Gastrocnemius medialis (tissue), 4 donors: ENCODE data around the gene CD274. TPM values are rescaled to one million over a fixed set of nuclear protein-coding genes. Genes with fewer than 3 reads are reported as not detected.
"Not testable (repeated sequence)": the region's sequence is repeated elsewhere in the genome, so short reads cannot be mapped to it uniquely, and the experiment has no call there.

Experiments used
- ATAC-seq, 2 donors: fragments of 150-250 bp; one replicate each; pipeline ENCODE4 v1.9.1; 2016
- DNase-seq, 2 donors: peaks; one replicate each; pipeline ENCODE4 v3.0.0-alpha.2; 2019
- H3K27ac ChIP-seq, 4 donors: fragments of 200-600 bp; sonication (generic); 1 replicate in 1 of 4; 2 replicates in 3 of 4; pipeline ENCODE4 v1.5.1; 2016 to 2018; ENCODE audit warnings: mild to moderate bottlenecking in 2 of 4, moderate library complexity in 1 of 4
- H3K27me3 ChIP-seq, 3 donors: fragments of 200-600 bp; sonication (generic) in 2 of 3; 1 replicate in 1 of 3; 2 replicates in 2 of 3; pipeline versions ENCODE4 v1.5.1 to v1.6.0; 2016 to 2019; ENCODE audit warnings: mild to moderate bottlenecking in 1 of 3, moderate library complexity in 1 of 3
- H3K36me3 ChIP-seq, 2 donors: fragments of 200-600 bp; sonication (generic) in 1 of 2; one replicate each; pipeline ENCODE4 v1.5.1; 2017 to 2018
- H3K4me1 ChIP-seq, 2 donors: fragments of 200-600 bp; sonication (generic) in 1 of 2; one replicate each; pipeline ENCODE4 v1.5.1; 2016 to 2017; ENCODE audit warnings: mild to moderate bottlenecking in 2 of 2
- H3K4me3 ChIP-seq, 4 donors: fragments of 200-600 bp; sonication (generic) in 3 of 4; 1 replicate in 1 of 4; 2 replicates in 3 of 4; pipeline ENCODE4 v1.5.1; 2016 to 2019; ENCODE audit warnings: mild to moderate bottlenecking in 2 of 4
- H3K9me3 ChIP-seq, 3 donors: fragments of 200-600 bp; sonication (generic) in 2 of 3; 1 replicate in 1 of 3; 2 replicates in 2 of 3; pipeline ENCODE4 v1.5.1; 2016 to 2019
- POLR2A ChIP-seq, 2 donors: fragments of 450-650 bp; IDR thresholded peaks; one replicate each; pipeline ENCODE4 v1.6.1; 2017; ENCODE audit warnings: antibody characterized with exemption in 2 of 2, mild to moderate bottlenecking in 2 of 2, moderate library complexity in 2 of 2
- in situ Hi-C, 4 donors: fragments of 200-750 bp; cut with MboI; loops; one replicate each; pipeline versions ENCODE4 v1.15.0 to v1.8.0; 2017; ENCODE audit warnings: low sequenced_read_pairs in 4 of 4
- intact Hi-C: fragments of 100-400 bp; cut with DNase I; formaldehyde crosslinking; loops from one replicate; pipeline ENCODE4 v1.15.1; 2023; ENCODE audit warnings: low total_unique reads
- total RNA-seq, 4 donors: library from RNA; depleted of rRNA; stranded (reverse); fragments of >200 nt; gene quantifications; one replicate each; pipeline versions ENCODE4 v1.1.0 to v1.2.3, GENCODE V29; 2016
- TF ChIP-seq, protein P1 (sequence below), 5 experiments: fragments of 450-650 bp in 3 of 5; fragments of 200-600 bp in 2 of 5; sonication (generic) in 2 of 5; IDR thresholded peaks in 4 of 5; conservative IDR thresholded peaks in 1 of 5; 1 replicate in 4 of 5; 2 replicates in 1 of 5; pipeline ENCODE4 v1.5.1; 2016 to 2019; ENCODE audit warnings: antibody characterized with exemption in 5 of 5, mild to moderate bottlenecking in 3 of 5, moderate library complexity in 3 of 5

CD274 gene
- total RNA-seq, 4 donors from 2014 or later, result 0.61 to 7.2 (median 1.6) TPM

DNA sequence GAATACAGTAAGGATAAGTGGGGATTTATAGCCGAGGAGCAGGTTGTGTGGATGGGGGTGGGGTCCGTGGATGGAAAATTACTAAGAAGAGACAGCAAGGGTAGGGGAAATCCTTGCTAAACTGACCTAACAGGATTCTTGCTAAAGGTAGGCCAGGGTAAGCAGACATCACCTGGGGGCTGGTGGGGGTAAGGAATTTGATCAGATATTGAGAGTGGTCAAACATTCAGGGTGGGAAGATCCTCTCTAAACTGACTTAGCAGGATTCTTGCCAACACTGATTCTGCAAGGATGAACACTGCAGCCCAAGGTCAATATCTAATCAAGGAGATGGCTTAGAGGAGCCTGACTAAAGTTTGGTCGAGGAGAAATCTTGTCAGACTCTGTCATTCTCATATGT lies 9.9 kb upstream of the CD274 start:
- in situ Hi-C loops, result loop anchor here (25.0 kb wide), 4 partner anchors 428 to 753 kb away; partner anchors contain the start of genes CDC37L1 (in 1 of the 4) and RCL1 (in 1 of the 4)
- Histone ChIP-seq H3K9me3 (no peaks in the 10 kb centered on the region), H3K27ac (no peak overlapping the region), H3K27me3 (no peaks in the 10 kb centered on the region), H3K4me1 (peaks cover 14 to 17% of the 10 kb centered on the region in 2 donors), H3K4me3 (no peak overlapping the region), H3K36me3 (peaks cover 0 to 8% of the 10 kb centered on the region in 2 donors)
- no peak for DNase-seq
- ATAC-seq, result no peak
- intact Hi-C loops, result loop anchor here (10.0 kb wide), 2 partner anchors 696 to 776 kb away; partner anchors contain the start of genes AK3, PLPP6 and SPATA6L
- TF ChIP-seq, protein P1, sequence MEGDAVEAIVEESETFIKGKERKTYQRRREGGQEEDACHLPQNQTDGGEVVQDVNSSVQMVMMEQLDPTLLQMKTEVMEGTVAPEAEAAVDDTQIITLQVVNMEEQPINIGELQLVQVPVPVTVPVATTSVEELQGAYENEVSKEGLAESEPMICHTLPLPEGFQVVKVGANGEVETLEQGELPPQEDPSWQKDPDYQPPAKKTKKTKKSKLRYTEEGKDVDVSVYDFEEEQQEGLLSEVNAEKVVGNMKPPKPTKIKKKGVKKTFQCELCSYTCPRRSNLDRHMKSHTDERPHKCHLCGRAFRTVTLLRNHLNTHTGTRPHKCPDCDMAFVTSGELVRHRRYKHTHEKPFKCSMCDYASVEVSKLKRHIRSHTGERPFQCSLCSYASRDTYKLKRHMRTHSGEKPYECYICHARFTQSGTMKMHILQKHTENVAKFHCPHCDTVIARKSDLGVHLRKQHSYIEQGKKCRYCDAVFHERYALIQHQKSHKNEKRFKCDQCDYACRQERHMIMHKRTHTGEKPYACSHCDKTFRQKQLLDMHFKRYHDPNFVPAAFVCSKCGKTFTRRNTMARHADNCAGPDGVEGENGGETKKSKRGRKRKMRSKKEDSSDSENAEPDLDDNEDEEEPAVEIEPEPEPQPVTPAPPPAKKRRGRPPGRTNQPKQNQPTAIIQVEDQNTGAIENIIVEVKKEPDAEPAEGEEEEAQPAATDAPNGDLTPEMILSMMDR (IDR thresholded peaks at IDR 0.05 in 4 of 5, conservative IDR thresholded peaks at IDR 0.05 in 1 of 5), result no peak
- TF ChIP-seq POLR2A (IDR thresholded peaks at IDR 0.05), result no peak

DNA sequence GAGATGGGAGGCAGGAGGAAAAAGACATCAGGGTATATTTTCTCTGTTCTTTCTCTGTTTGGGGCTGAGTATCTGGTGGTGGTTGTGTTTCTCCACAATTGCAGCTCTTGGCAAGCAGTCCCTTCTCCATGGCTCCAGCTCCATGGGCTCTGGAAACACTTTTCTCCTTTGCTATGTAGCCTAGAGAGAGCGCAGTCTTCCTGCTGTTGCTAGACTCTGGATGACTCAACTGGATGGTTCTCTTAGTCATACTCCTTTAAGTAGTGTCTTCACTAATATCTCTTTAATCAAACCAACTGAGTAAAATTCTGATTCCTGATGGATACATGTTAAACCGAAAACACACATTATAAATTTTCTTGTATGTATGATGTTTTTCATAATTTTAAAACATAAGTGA lies 9.3 kb upstream of the CD274 start:
- TF ChIP-seq POLR2A (IDR thresholded peaks at IDR 0.05), result no peak
- TF ChIP-seq, protein P1 (IDR thresholded peaks at IDR 0.05 in 4 of 5, conservative IDR thresholded peaks at IDR 0.05 in 1 of 5), result no peak
- H3K4me3 ChIP-seq, result no peak overlapping the region
- no peaks in the 10 kb centered on the region for H3K9me3 ChIP-seq
- in situ Hi-C loops, result loop anchor here (25.0 kb wide), 4 partner anchors 429 to 754 kb away; partner anchors contain the start of genes CDC37L1 (in 1 of the 4) and RCL1 (in 1 of the 4)
- H3K4me1 ChIP-seq, result peaks cover 14 to 17% of the 10 kb centered on the region in 2 donors
- intact Hi-C loops, result loop anchor here (10.0 kb wide), 2 partner anchors 696 to 776 kb away; partner anchors contain the start of genes AK3, PLPP6 and SPATA6L
- H3K27me3 ChIP-seq, result no peaks in the 10 kb centered on the region
- no peak overlapping the region for H3K27ac ChIP-seq
- ATAC-seq, result no peak
- peaks cover 0 to 2% of the 10 kb centered on the region in 2 donors for H3K36me3 ChIP-seq
- DNase-seq, result no peak

DNA sequence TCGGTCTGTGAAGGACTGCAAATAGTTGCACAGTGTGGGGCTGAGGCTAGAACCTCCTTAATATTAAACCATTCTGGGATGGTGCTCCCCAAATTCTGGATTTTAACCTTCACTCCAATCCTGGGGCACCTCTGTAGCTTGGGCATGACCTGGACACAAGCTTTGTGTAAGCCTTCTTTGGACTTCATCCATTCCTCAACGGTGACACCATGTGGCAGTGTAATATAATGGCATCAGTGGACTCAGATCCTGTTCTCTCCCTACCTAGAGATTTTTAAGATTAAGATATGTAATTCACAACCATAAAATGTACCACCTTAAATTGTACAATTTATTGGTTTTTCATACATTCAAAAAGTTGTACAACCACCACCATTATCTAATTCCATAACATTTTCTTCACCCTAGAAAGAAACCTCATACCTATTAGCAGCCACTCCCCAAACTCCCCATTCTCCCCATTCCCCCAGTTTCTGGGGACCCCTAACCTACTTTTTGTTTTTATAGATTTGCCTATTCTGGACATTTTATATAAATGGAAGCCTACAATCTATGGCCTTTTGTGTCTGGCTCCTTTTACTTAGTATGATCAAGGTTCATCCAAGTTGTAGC lies 7.8 kb upstream of the CD274 start:
- in situ Hi-C loops, result loop anchor here (25.0 kb wide), 4 partner anchors 430 to 755 kb away; partner anchors contain the start of genes CDC37L1 (in 1 of the 4) and RCL1 (in 1 of the 4)
- Histone ChIP-seq H3K9me3 (no peaks in the 10 kb centered on the region), H3K27ac (no peak overlapping the region), H3K4me3 (no peak overlapping the region), H3K27me3 (no peaks in the 10 kb centered on the region), H3K4me1 (peaks cover 7 to 8% of the 10 kb centered on the region in 2 donors), H3K36me3 (no peaks in the 10 kb centered on the region)
- TF ChIP-seq, protein P1 (IDR thresholded peaks at IDR 0.05 in 4 of 5, conservative IDR thresholded peaks at IDR 0.05 in 1 of 5), result peak in 4 of 5 experiments; percentile 25 to 56 (median 47)
- no peak for TF ChIP-seq POLR2A (IDR thresholded peaks at IDR 0.05)
- ATAC-seq (peak; percentile 55 to 60), DNase-seq (peak in 1 of 2 donors; percentile 49)
- intact Hi-C loops, result loop anchor here (10.0 kb wide), 2 partner anchors 698 to 778 kb away; partner anchors contain the start of genes AK3, PLPP6 and SPATA6L

DNA sequence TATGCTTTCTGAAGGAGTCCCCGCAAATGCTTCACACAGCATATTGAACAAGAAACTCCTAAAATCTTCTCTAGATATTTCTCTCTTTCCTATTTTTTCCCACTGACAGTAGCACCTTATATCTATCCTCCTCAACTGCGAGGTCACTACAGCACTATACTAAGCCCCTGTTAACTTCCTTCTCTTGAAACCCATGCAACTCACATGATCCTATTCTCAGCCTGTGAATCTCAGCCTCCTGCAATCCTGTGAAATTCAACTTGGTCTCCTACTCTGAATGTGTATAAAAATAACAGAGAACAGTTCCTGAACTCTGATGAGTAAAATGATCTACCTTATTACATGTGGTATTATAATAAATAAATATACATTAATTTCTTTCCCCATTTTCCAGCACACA lies 6.5 kb upstream of the CD274 start:
- no peak for ATAC-seq
- Histone ChIP-seq H3K9me3 (no peaks in the 10 kb centered on the region), H3K27me3 (no peaks in the 10 kb centered on the region), H3K4me1 (no peaks in the 10 kb centered on the region), H3K27ac (no peak overlapping the region), H3K36me3 (no peaks in the 10 kb centered on the region), H3K4me3 (no peak overlapping the region)
- TF ChIP-seq POLR2A (IDR thresholded peaks at IDR 0.05), result no peak
- TF ChIP-seq, protein P1 (IDR thresholded peaks at IDR 0.05 in 4 of 5, conservative IDR thresholded peaks at IDR 0.05 in 1 of 5), result no peak
- intact Hi-C loops (loop anchor here (10.0 kb wide), 2 partner anchors 699 to 779 kb away; partner anchors contain the start of genes AK3, PLPP6 and SPATA6L), in situ Hi-C loops (loop anchor here (25.0 kb wide), 4 partner anchors 432 to 757 kb away; partner anchors contain the start of genes CDC37L1 (in 1 of the 4) and RCL1 (in 1 of the 4))
- no peak for DNase-seq

DNA sequence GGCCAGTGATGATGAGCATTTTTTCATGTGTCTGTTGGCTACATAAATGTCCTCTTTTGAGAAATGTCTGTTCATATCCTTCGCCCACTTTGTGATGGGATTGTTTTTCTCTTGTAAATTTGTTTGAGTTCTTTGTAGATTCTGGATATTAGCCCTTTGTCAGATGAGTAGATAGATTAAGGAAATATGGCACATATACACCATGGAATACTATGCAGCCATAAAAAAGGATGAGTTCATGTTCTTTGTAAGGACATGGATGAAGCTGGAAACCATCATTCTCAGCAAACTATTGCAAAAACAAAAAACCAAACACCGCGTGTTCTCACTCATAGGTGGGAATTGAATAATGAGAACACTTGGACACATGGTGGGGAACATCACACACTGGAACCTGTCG lies 5.2 kb upstream of the CD274 start:
- in situ Hi-C loops, result loop anchor here (5.0 to 25.0 kb wide), 5 partner anchors 137 to 758 kb away; partner anchors contain the start of genes CDC37L1 (in 1 of the 4) and RCL1 (in 1 of the 4)
- not testable (repeated sequence) for DNase-seq, ATAC-seq, H3K4me1 ChIP-seq, H3K36me3 ChIP-seq, H3K27me3 ChIP-seq, H3K27ac ChIP-seq, H3K9me3 ChIP-seq, H3K4me3 ChIP-seq
- intact Hi-C loops, result loop anchor here (10.0 kb wide), 2 partner anchors 700 to 780 kb away; partner anchors contain the start of genes AK3, PLPP6 and SPATA6L
